Osteoblast (primary cell): ENCODE results near the gene CDH22. TPM values are rescaled to one million over a fixed set of nuclear protein-coding genes. Genes with fewer than 3 reads are reported as not detected.

Experiments used
- DNase-seq: peaks from one replicate; pipeline ENCODE4 v3.0.0; 2011; ENCODE audit warnings: low spot score, mixed read lengths; ENCODE audit not compliant: insufficient read length; ENCODE audit errors: missing footprints
- H2AFZ ChIP-seq: 2 replicates; pipeline ENCODE4 v1.6.0; 2011; ENCODE audit warnings: mild to moderate bottlenecking, low read length
- H3K27ac ChIP-seq: 2 replicates; pipeline ENCODE4 v1.5.1; 2011; ENCODE audit warnings: mild to moderate bottlenecking, low read depth, low read length, moderate library complexity
- H3K27me3 ChIP-seq: 2 replicates; pipeline ENCODE4 v1.6.0; 2012; ENCODE audit warnings: mild to moderate bottlenecking, control low read depth, inconsistent platforms, low read length, moderate library complexity; ENCODE audit not compliant: insufficient read depth
- H3K36me3 ChIP-seq: 2 replicates; pipeline ENCODE4 v1.5.1; 2011; ENCODE audit warnings: mild to moderate bottlenecking, low read length, control low read depth, moderate library complexity; ENCODE audit not compliant: insufficient read depth
- H3K4me1 ChIP-seq: 2 replicates; pipeline ENCODE4 v1.5.1; 2011; ENCODE audit warnings: mild to moderate bottlenecking, low read length, control low read depth, moderate library complexity; ENCODE audit not compliant: insufficient read depth
- H3K4me2 ChIP-seq: 2 replicates; pipeline ENCODE4 v1.6.0; 2011; ENCODE audit warnings: mild to moderate bottlenecking, low read length; ENCODE audit not compliant: insufficient read depth
- H3K4me3 ChIP-seq: fragments of 200-600 bp; sonication (generic); 3 replicates; pipeline ENCODE4 v1.5.1; 2012; ENCODE audit warnings: mild to moderate bottlenecking, low read length, inconsistent platforms; ENCODE audit not compliant: insufficient read depth
- H3K79me2 ChIP-seq: 2 replicates; pipeline ENCODE4 v1.6.0; 2012; ENCODE audit warnings: mild to moderate bottlenecking, low read length, control low read depth, inconsistent platforms; ENCODE audit not compliant: insufficient read depth
- H3K9me3 ChIP-seq: 2 replicates; pipeline ENCODE4 v1.5.1; 2011; ENCODE audit warnings: low read depth, low read length, control low read depth
- H4K20me1 ChIP-seq: 2 replicates; pipeline ENCODE4 v1.6.0; 2012; ENCODE audit warnings: mild to moderate bottlenecking, low read length, control low read depth; ENCODE audit not compliant: insufficient read depth
- CTCF ChIP-seq: IDR thresholded peaks from 2 replicates; pipeline ENCODE4 v1.5.1; 2011; ENCODE audit warnings: mild to moderate bottlenecking, low read depth, low read length, moderate library complexity; ENCODE audit errors: extremely low read depth
- total RNA-seq: library from RNA; depleted of rRNA; stranded (reverse); fragments of >200 nt; gene quantifications from 2 replicates; pipeline ENCODE4 v1.2.3, GENCODE V29; 2012

Gene CDH22
- total RNA-seq, 1 donor, result not detected

GRCh38 chr20:46159101-46159897, 149.0 kb downstream of the CDH22 start:
- peaks cover 24% of the 10 kb centered on the region for H3K27me3 ChIP-seq

GRCh38 chr20:46158476-46158987, 149.8 kb downstream of the CDH22 start:
- H3K4me3 ChIP-seq, result no peak overlapping the region
- H3K27me3 ChIP-seq, result peaks cover 24% of the 10 kb centered on the region
- H4K20me1 ChIP-seq, result no peaks in the 10 kb centered on the region
- no peak for TF ChIP-seq CTCF
- H3K27ac ChIP-seq, result no peak overlapping the region
- no peaks in the 10 kb centered on the region for H3K79me2 ChIP-seq
- H3K4me2 ChIP-seq, result no peak overlapping the region
- peak; percentile 32 for DNase-seq
- H3K9me3 ChIP-seq, result no peaks in the 10 kb centered on the region
- H3K4me1 ChIP-seq, result no peaks in the 10 kb centered on the region
- no peaks in the 10 kb centered on the region for H3K36me3 ChIP-seq
- H2AFZ ChIP-seq, result no peak overlapping the region

More at GRCh38 chr20:46159101-46159897, 149.0 kb downstream of the CDH22 start:
- H3K4me1 ChIP-seq, result no peaks in the 10 kb centered on the region
- H3K4me3 ChIP-seq, result no peak overlapping the region
- no peak for DNase-seq
- no peak overlapping the region for H3K27ac ChIP-seq
- no peak overlapping the region for H3K4me2 ChIP-seq
- no peaks in the 10 kb centered on the region for H3K79me2 ChIP-seq
- no peaks in the 10 kb centered on the region for H4K20me1 ChIP-seq
- TF ChIP-seq CTCF, result no peak
- no peaks in the 10 kb centered on the region for H3K36me3 ChIP-seq
- H2AFZ ChIP-seq, result no peak overlapping the region
- no peaks in the 10 kb centered on the region for H3K9me3 ChIP-seq

DNA sequence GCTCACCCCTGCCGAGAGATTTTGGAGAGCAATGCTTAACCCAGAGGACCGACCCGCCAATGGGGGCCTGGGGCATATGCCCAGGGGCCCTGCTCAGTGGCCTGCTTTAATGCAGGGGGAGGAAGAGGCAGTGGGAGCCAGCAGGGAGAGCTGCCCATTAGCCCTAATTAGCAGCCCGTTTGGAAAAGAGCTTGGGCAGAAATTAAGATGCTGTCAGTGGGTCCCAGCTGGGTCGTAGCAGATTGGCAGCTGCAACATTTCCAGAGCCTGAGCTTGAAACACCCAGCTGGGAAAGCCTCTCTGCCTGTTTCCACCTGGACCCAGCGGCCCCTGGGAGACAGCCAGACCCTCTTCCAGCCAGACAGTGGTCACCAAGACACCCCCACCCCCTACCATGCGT, 150.7 kb downstream of the CDH22 start:
- H3K4me1 ChIP-seq, result no peaks in the 10 kb centered on the region
- H3K27me3 ChIP-seq, result peaks cover 24% of the 10 kb centered on the region
- no peak overlapping the region for H3K27ac ChIP-seq
- no peak overlapping the region for H3K4me2 ChIP-seq
- DNase-seq, result no peak
- no peaks in the 10 kb centered on the region for H3K9me3 ChIP-seq
- H4K20me1 ChIP-seq, result no peaks in the 10 kb centered on the region
- no peak overlapping the region for H3K4me3 ChIP-seq
- no peaks in the 10 kb centered on the region for H3K79me2 ChIP-seq
- H3K36me3 ChIP-seq, result no peaks in the 10 kb centered on the region
- TF ChIP-seq CTCF, result no peak
- no peak overlapping the region for H2AFZ ChIP-seq

GRCh38 chr20:46157076-46157592, 151.2 kb downstream of the CDH22 start:
- Histone ChIP-seq H4K20me1 (no peaks in the 10 kb centered on the region), H3K27me3 (peaks cover 24% of the 10 kb centered on the region), H3K36me3 (no peaks in the 10 kb centered on the region), H3K4me2 (no peak overlapping the region), H3K4me3 (no peak overlapping the region), H3K9me3 (no peaks in the 10 kb centered on the region), H3K27ac (no peak overlapping the region), H2AFZ (no peak overlapping the region), H3K4me1 (no peaks in the 10 kb centered on the region), H3K79me2 (no peaks in the 10 kb centered on the region)
- no peak for DNase-seq
- TF ChIP-seq CTCF, result no peak
